Activated T-cell treated with anti-CD3 and anti-CD28 coated beads, Interleukin-2, amount 50 U/mL, for 1 hour (primary cell): ENCODE results near the gene SECTM1.

Source experiments
- DNase-seq: peaks from one replicate; pipeline ENCODE4 v3.0.0-alpha.2; 2020

The SECTM1 gene

DNA sequence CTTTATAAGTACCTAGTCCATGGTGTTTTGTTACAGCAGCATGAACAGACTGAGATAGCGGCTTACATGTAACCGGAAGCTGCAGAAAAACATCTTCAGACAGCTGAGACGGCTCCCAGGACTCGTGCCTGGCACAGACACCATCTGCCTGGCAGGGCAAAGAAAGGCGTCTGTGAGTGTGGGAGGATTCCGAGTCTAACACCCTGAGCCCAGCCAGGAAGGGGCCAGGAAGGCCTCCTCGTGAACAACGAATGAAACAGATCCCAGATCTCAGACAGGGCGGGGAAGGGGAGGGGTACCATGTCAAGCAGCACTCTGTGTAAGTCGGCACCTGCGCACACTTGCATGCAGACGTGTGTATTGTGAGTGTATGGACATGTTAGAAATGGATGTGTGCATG, 55.7 kb downstream of the SECTM1 start:
- DNase-seq, result no peak

DNA sequence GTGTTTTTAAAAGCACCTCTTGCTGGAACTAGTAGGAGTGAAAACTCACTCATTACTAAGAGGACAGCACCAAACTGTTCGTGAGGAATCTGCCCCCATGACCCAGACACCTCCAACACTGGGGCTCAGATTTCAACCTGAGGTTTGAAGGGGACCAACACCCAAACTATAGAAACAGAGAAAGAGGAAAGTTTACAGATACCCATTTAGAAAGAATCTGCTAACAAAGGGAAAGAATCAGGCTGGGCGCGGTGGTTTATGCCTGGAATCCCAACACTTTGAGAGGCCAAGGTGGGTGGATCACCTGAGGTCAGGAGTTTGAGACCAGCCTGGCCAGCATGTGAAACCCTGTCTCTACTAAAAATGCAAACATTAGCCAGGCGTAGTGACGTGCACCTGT, 56.6 kb downstream of the SECTM1 start:
- no peak for DNase-seq

DNA sequence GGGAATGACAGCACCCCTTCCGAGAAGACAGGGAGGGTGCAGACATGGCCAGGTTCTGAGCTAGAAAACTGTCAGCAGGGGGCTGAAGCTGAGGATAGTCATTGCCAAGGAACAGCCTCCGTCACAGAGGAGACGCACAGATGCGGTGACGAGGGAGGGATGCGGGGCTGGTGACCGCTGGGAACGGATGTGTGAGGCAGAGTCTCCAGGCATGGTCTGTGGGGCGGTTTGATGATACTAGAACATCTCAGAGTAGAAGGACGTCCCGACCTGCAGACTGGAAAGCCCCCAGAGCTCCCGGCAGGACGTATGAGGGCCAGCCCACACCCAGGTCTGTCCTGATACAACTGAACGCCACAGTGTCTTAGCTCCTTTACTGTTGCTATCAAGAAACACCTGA, 58.2 kb downstream of the SECTM1 start:
- no peak for DNase-seq

DNA sequence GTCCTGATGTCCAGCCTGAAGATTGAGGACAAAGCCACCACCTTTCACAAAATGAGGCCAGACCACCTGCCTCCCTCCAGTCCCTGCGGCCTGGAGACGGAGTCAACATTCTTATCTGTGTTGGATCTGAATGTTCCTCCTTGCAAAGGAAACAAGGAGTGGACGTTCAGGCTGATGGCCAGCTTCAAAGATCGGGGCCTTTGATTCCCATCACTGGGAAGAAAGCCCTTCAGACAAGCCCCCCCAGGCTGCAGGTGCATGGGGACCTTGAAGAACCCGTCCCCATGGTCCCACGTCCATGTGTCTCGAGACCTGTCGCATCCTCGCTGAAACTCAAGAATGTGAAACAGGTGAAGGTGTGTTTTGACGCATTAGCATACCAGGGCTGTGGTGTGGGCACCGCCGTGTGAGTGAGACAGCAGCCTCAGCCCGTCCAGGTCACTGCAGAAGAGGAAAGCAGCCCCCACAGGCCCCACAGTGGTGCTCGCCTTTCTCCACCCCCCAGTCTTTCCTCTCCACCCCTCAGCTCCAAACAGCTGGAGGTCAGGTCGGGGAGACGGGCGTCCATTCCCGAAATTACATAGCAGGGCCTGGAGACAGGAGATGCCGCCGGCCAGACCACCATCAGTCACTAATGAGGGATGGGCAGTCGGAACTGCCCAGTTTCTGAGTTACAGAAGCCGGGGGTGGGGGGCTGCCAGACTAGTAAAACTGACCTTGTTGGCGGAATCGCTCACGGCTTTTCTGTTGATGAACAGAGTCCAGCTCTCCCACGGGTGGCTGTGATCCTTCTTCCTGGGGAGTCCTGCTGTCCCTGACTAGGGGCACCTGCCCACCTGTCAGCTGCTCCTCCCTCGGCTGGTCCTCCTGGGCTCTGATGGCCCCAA, 59.2 kb downstream of the SECTM1 start:
- DNase-seq, result no peak

DNA sequence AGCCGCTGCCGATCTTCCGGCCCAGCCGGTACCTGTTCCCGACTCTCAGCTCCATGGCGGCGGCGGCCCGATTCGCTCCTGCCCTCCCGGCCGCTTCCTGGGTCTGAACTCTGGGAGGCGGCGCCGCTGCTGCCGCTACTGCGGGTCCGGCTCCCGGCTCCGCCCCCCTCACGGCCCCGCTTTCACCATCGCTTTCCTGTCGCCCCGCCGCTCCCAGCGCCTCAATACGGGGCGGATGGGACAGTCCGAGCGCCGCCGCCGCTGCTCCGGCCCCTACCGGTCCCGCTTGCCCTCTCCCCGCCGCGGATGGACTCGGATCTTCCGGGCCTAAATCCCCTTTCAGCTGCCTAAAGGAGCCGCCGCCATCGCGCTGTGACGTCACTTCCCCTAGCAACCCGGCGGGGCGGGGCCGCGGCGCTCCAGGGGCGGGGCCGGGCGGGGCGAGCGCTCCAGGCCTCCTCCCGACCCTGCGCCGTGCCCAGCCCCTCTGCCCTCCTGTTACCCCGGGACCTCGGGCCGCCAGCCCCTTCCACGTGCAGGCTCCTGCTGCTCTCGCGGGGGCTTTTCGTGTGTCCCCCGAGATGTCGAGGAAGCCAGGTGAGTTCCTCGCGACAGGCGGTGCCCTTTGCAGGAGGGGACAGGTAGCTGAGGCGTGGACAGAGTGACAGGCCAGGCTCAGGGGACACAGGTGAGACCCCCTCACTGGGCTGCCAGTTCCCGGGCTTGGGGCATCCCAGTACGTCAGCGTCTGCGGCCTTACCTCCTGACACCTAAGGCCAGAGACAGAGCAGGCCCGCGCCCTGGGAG, 60.0 kb downstream of the SECTM1 start, which contains the start of gene CSNK1D:
Gene CSNK1D, minus strand, starts transcription at position 374 of the 807 bp plus-strand sequence. Its CDS starts 319 bp downstream, at position 55.
- peak; percentile 97 for DNase-seq

DNA sequence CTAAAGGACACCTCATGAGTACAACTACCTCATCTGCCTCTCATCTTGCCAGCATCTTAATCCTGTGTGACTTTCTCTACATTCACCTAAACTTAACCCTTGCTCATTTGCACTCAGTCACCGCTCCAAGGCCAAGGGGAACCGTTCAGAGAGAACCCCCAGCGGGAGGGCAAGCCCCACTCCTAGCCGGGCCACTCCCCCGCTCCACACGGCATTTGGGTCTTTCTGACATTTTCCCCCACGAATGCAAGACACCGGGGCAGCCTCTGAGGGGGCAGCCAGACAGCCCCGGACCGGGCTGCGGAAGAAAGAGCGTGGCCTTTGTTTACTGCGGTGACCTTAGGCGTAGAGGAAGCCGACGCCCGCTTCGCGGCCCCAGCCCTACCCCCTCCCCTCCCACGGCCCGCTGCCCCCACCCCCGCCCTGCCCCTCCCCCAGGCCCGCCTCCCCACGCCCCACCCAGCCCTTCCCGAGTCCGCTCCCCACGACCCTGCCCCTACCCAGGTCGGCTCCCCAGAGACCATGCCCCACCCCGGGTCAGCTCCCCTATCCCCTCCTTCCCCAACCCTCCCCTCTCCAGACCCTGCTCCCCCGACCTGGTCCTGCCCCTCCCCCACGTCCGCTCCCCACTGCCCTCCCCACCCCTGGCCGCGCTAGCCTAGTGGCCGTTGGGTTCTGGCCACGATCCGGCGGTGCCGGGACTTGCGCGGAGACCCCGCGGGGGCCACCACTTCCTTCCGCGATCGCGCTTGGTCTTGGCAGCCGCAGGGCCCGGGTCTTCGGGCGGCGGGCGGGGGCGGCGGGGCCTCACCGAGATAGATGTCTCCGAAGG, 60.9 kb downstream of the SECTM1 start:
- DNase-seq, result peak; percentile 66

DNA sequence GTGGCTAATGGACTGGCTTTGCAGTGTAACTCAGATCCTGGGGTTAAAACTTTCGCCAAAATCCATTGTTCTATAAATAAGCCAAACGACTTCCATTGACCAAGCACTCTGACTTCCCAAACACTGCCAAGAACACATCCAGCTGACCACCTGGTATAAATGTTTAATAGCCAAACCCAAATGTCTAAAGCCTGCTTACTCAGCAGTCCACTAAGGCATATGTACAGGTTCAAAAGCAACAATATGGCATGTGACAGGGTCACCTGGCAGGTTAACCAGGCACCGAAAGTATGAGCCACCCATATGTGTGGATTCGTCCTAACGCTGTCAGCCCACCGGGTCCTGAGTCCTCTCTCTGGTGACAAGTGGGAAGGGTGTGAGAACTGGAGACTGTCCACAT, 62.2 kb downstream of the SECTM1 start:
- no peak for DNase-seq
